ENCODE measurements around the gene CCDC177. TPM values are rescaled to one million over a fixed set of nuclear protein-coding genes. Genes with fewer than 3 reads are reported as not detected.

CCDC177 gene
- total and polyA plus RNA-seq, 7 experiments from 2014 or later = not detected

DNA sequence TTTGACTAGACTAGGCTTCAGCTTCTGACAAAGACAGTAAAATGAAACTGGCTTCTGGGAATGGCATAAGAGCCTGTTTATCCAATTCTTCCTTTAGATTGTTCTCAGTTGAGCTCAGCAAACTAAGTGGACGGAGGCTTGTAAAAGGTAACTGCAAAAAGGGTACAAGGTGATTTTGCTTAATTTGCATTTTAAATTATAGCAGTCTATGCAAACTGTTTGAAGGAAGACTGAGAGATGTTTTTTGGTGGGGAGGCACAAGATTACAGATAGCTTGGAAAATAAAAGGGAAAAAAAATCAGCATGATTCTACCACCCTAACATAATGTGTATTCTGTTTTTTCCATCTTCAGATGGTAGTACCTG lies 41.7 kb upstream of the CCDC177 start:
- no peak for DNase-seq
- Mint-ChIP-seq H3K4me1 (peaks cover 78 to 93% (median 92%) of the 10 kb centered on the region in 7 donors), H3K27me3 (no peaks in the 10 kb centered on the region), H3K36me3 (peaks cover 0 to 46% (median 0%) of the 10 kb centered on the region in 5 donors), H3K4me3 (peak overlapping the region; percentile 84 to 98 (median 93)), H3K9me3 (no peaks in the 10 kb centered on the region), H3K27ac (peak overlapping the region; percentile 95 to 99 (median 98))
- no peak for ATAC-seq
- no peaks in the 10 kb centered on the region for H3K36me3 ChIP-seq (ENCODE audit: control insufficient read depth in 2 of 3, insufficient read depth in 3 of 3, low read length in 3 of 3)
- H3K4me1 ChIP-seq (ENCODE audit: control insufficient read depth in 2 of 2, insufficient read depth in 2 of 2, low read length in 2 of 2) = peaks cover 74 to 88% of the 10 kb centered on the region in 2 donors
- peak overlapping the region; percentile 41 for H3K4me3 ChIP-seq (ENCODE audit: low read length)
- ChIA-PET CTCF (interaction anchor here (0.7 kb wide), 1 partner anchor 68 kb away, joined by 6 read pairs; no protein-coding TSS in a partner anchor), POLR2A (interaction anchor here (0.6 to 2.2 kb wide), 7 partner anchors 9 to 1305 kb away, joined by 3 to 13 read pairs (median 4); no protein-coding TSS in a partner anchor)
- H3K27ac ChIP-seq (ENCODE audit: low read depth, low read length) = peak overlapping the region; percentile 85
- H3K27me3 ChIP-seq (ENCODE audit: control insufficient read depth in 2 of 2, insufficient read depth in 2 of 2, low read length in 2 of 2) = no peaks in the 10 kb centered on the region
- intact Hi-C loops (cut with micrococcal nuclease) = loop anchor here in 1 of 2 donors (10.0 kb wide), 2 partner anchors 642 to 1038 kb away; partner anchors contain the start of gene ACTN1
- no peaks in the 10 kb centered on the region for H3K9me3 ChIP-seq (ENCODE audit: control insufficient read depth in 2 of 3, low read length in 3 of 3)

DNA sequence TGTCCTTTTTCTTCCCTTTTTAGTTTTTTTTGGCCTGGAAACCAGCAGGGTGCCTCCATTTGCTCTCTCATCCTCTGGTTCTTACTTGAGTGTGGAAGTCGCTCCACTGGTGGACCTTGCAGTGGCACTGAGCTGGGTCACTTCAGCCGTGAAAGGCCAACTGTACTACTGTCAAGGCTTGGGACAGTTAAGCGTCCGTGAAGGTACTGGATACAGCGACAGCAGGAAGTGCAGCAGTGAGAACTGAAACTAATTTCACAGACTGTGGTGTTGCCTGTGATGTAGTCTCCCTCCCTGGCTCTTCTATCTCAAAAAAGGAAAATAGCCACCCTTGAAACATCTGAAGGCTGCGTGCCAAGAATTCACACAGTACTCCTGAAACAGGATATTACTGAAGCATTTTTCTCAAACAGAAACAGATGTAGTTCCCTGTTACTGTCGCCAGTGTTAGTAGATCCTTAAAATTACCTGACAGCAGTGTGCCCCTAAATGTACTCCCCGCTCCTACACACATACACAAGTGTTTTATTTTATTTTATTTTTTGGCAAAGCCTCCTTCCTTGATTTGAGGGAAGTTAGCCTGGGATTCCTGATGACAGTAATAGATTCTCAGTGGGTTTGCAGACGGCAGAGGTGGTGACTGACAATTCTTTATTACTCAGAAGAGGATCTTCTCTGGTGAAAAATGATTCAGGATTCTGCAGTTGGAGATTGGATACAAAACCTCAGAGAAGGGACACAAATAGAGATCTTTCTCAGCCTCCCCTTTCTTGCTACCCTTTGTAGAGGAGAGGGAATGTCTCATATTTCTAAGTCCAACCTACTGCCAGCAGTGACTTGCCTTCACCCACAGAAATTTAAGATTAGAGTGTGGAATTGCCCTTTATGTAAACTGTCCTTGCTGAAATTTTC lies 41.1 kb upstream of the CCDC177 start:
- H3K9me3 ChIP-seq (ENCODE audit: control insufficient read depth in 2 of 3, low read length in 3 of 3) = no peaks in the 10 kb centered on the region
- Mint-ChIP-seq H3K4me3 (peak overlapping the region; percentile 84 to 98 (median 93)), H3K4me1 (peaks cover 72 to 91% (median 86%) of the 10 kb centered on the region in 7 donors), H3K9me3 (no peaks in the 10 kb centered on the region), H3K27me3 (no peaks in the 10 kb centered on the region), H3K36me3 (peaks cover 0 to 43% (median 0%) of the 10 kb centered on the region in 5 donors), H3K27ac (peak overlapping the region; percentile 95 to 99 (median 98))
- H3K36me3 ChIP-seq (ENCODE audit: control insufficient read depth in 2 of 3, insufficient read depth in 3 of 3, low read length in 3 of 3) = no peaks in the 10 kb centered on the region
- H3K27me3 ChIP-seq (ENCODE audit: control insufficient read depth in 2 of 2, insufficient read depth in 2 of 2, low read length in 2 of 2) = no peaks in the 10 kb centered on the region
- DNase-seq (peak in 7 of 9 donors; percentile 46 to 63 (median 59)), ATAC-seq (peak; percentile 41)
- H3K4me1 ChIP-seq (ENCODE audit: control insufficient read depth in 2 of 2, insufficient read depth in 2 of 2, low read length in 2 of 2) = peaks cover 72 to 85% of the 10 kb centered on the region in 2 donors
- intact Hi-C loops (cut with micrococcal nuclease) = loop anchor here (1.0 to 10.0 kb wide), 5 partner anchors 10 to 1039 kb away; partner anchors contain the start of gene ACTN1 (in 1 of the 2)
- H3K27ac ChIP-seq (ENCODE audit: low read depth, low read length) = peak overlapping the region; percentile 85
- POLR2A ChIA-PET = interaction anchor here (0.7 to 6.2 kb wide), 8 partner anchors 9 to 1305 kb away, joined by 3 to 62 read pairs (median 6); partner anchors contain the start of gene SRSF5
- CTCF ChIA-PET = interaction anchor here (0.7 to 1.2 kb wide), 2 partner anchors 25 to 69 kb away, joined by 5 to 6 read pairs; no protein-coding TSS in a partner anchor
- peak overlapping the region; percentile 41 for H3K4me3 ChIP-seq (ENCODE audit: low read length)

DNA sequence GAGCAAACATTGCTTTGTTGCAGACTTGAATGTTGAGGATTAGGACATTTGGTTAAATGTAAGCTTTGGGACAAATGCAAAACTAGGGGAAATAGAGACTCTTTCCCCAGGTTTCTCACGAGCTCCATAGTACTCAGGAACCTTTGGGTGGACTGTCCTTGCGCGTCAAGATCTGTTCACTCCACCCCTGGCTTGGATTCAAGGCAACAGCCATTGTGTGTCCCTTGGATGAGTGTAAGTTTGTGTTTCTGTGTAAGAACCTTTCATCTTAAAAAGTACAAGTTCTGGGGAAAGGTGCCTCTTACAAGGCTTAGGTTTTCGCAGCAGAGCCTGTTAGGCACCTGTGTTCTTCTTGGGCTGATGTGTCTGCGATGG lies 40.4 kb upstream of the CCDC177 start:
- peak in 1 of 9 donors; percentile 8 for DNase-seq
- Histone ChIP-seq H3K27me3 (ENCODE audit: control insufficient read depth in 2 of 2, insufficient read depth in 2 of 2, low read length in 2 of 2) (no peaks in the 10 kb centered on the region), H3K9me3 (ENCODE audit: control insufficient read depth in 2 of 3, low read length in 3 of 3) (no peaks in the 10 kb centered on the region), H3K36me3 (ENCODE audit: control insufficient read depth in 2 of 3, insufficient read depth in 3 of 3, low read length in 3 of 3) (no peaks in the 10 kb centered on the region), H3K27ac (ENCODE audit: low read depth, low read length) (peak overlapping the region; percentile 85), H3K4me1 (ENCODE audit: control insufficient read depth in 2 of 2, insufficient read depth in 2 of 2, low read length in 2 of 2) (peaks cover 71 to 84% of the 10 kb centered on the region in 2 donors), H3K4me3 (ENCODE audit: low read length) (peak overlapping the region; percentile 41)
- CTCF ChIA-PET = interaction anchor here (0.7 to 1.2 kb wide), 3 partner anchors 26 to 704 kb away, joined by 3 to 5 read pairs (median 3); no protein-coding TSS in a partner anchor
- peaks cover 71 to 91% (median 86%) of the 10 kb centered on the region in 7 donors for H3K4me1 Mint-ChIP-seq
- POLR2A ChIA-PET = interaction anchor here (0.7 to 6.2 kb wide), 8 partner anchors 9 to 152 kb away, joined by 3 to 62 read pairs (median 5); partner anchors contain the start of gene SRSF5
- ATAC-seq = no peak
- H3K9me3 Mint-ChIP-seq = no peaks in the 10 kb centered on the region
- intact Hi-C loops (cut with micrococcal nuclease) = loop anchor here (1.0 to 10.0 kb wide), 5 partner anchors 10 to 1040 kb away; partner anchors contain the start of gene ACTN1 (in 1 of the 2)
- peaks cover 0 to 39% (median 0%) of the 10 kb centered on the region in 5 donors for H3K36me3 Mint-ChIP-seq
- H3K27ac Mint-ChIP-seq = peak overlapping the region; percentile 95 to 99 (median 98)
- H3K27me3 Mint-ChIP-seq = no peaks in the 10 kb centered on the region
- H3K4me3 Mint-ChIP-seq = peak overlapping the region; percentile 84 to 98 (median 93)

DNA sequence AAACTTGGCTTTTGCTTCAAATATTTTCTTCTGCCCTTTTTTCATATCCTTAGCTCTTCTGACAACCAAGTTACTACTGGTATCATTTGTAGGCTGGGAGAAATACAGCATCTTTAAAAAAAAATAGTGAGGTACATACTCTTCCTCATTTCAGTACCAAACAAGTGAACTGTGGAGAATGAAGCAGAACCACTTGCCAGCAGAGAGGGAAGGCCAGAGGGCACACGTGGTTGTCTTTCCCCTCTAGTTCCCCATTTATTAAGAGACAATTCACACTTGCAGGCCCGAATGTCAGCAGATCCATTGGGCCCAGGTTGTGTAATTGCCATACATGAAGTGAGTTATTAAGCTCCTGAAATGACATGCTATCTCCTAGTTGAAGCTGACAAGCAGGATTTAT lies 39.9 kb upstream of the CCDC177 start:
- POLR2A ChIA-PET = interaction anchor here (0.7 to 6.2 kb wide), 9 partner anchors 9 to 153 kb away, joined by 3 to 62 read pairs (median 5); partner anchors contain the start of gene SRSF5
- H3K27ac ChIP-seq (ENCODE audit: low read depth, low read length) = peak overlapping the region; percentile 85
- Mint-ChIP-seq H3K27me3 (no peaks in the 10 kb centered on the region), H3K36me3 (peaks cover 0 to 36% (median 0%) of the 10 kb centered on the region in 5 donors), H3K4me1 (peaks cover 71 to 91% (median 85%) of the 10 kb centered on the region in 7 donors), H3K27ac (peak overlapping the region; percentile 95 to 99 (median 98)), H3K9me3 (no peaks in the 10 kb centered on the region), H3K4me3 (peak overlapping the region; percentile 84 to 98 (median 93))
- CTCF ChIA-PET = interaction anchor here (0.7 to 1.2 kb wide), 3 partner anchors 26 to 703 kb away, joined by 3 to 5 read pairs (median 3); no protein-coding TSS in a partner anchor
- H3K4me1 ChIP-seq (ENCODE audit: control insufficient read depth in 2 of 2, insufficient read depth in 2 of 2, low read length in 2 of 2) = peaks cover 66 to 84% of the 10 kb centered on the region in 2 donors
- H3K4me3 ChIP-seq (ENCODE audit: low read length) = peak overlapping the region; percentile 91
- H3K27me3 ChIP-seq (ENCODE audit: control insufficient read depth in 2 of 2, insufficient read depth in 2 of 2, low read length in 2 of 2) = no peaks in the 10 kb centered on the region
- ATAC-seq = peak; percentile 13
- no peak for DNase-seq
- intact Hi-C loops (cut with micrococcal nuclease) = loop anchor here (2.0 to 10.0 kb wide), 7 partner anchors 16 to 1797 kb away; partner anchors contain the start of genes ACTN1 (in 1 of the 2), ERH (in 1 of the 2), MAP3K9 (in 1 of the 2) and RAD51B (in 1 of the 2)
- no peaks in the 10 kb centered on the region for H3K36me3 ChIP-seq (ENCODE audit: control insufficient read depth in 2 of 3, insufficient read depth in 3 of 3, low read length in 3 of 3)
- no peaks in the 10 kb centered on the region for H3K9me3 ChIP-seq (ENCODE audit: control insufficient read depth in 2 of 3, low read length in 3 of 3)

DNA sequence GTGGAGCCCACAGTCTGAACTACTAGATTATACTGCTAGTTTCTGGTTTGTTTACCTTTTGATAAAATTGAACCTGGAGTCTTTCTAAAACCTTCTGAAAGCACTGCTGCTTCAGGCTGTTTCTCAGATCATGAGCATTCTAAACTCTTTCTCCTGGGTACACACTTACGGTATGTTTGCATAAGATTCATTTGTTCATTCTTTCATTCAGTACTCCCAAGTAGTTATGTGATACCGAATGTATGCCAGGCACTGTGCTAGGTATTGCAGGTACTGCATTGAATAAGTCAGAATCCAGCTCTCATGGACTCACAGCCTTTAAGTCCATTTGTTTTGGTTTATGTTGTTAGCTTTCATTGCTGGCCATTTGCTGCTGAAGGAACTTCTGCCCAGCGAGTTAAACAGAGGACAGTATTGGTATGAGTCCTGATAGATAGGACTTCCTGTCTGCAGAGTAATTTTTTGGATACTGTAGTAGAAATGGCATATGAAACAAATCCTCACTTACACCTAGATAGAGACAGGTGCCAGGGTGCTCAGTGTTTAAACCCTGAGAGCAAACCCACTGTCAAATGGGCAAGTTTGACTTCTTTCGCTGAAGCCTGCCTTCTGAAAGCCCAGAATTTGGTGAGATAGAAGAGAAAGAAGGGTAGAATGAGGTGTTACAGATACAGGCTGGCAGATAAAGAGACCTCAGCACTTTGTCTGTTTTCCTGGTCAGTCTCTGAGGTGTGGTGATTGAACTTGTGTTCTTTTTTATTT lies 38.8 kb upstream of the CCDC177 start:
- Histone ChIP-seq H3K36me3 (ENCODE audit: control insufficient read depth in 2 of 3, insufficient read depth in 3 of 3, low read length in 3 of 3) (no peaks in the 10 kb centered on the region), H3K4me3 (ENCODE audit: low read length) (peak overlapping the region; percentile 91), H3K27me3 (ENCODE audit: control insufficient read depth in 2 of 2, insufficient read depth in 2 of 2, low read length in 2 of 2) (no peaks in the 10 kb centered on the region), H3K4me1 (ENCODE audit: control insufficient read depth in 2 of 2, insufficient read depth in 2 of 2, low read length in 2 of 2) (peaks cover 59 to 75% of the 10 kb centered on the region in 2 donors), H3K9me3 (ENCODE audit: control insufficient read depth in 2 of 3, low read length in 3 of 3) (no peaks in the 10 kb centered on the region), H3K27ac (ENCODE audit: low read depth, low read length) (peak overlapping the region; percentile 85)
- H3K4me1 Mint-ChIP-seq = peaks cover 60 to 90% (median 81%) of the 10 kb centered on the region in 7 donors
- intact Hi-C loops (cut with micrococcal nuclease) = loop anchor here (1.0 to 10.0 kb wide), 9 partner anchors 17 to 1796 kb away; partner anchors contain the start of genes ACTN1 (in 1 of the 2), ERH (in 1 of the 2), MAP3K9 (in 1 of the 2) and RAD51B (in 1 of the 2)
- POLR2A ChIA-PET = interaction anchor here (0.6 to 6.2 kb wide), 9 partner anchors 11 to 1216 kb away, joined by 3 to 62 read pairs (median 4); partner anchors contain the start of gene SRSF5
- CTCF ChIA-PET = interaction anchor here (1.1 to 1.5 kb wide), 3 partner anchors 9 to 91 kb away, joined by 3 to 4 read pairs (median 4); no protein-coding TSS in a partner anchor
- H3K27me3 Mint-ChIP-seq = no peaks in the 10 kb centered on the region
- H3K4me3 Mint-ChIP-seq = peak overlapping the region; percentile 84 to 98 (median 93)
- peak overlapping the region; percentile 95 to 99 (median 98) for H3K27ac Mint-ChIP-seq
- H3K9me3 Mint-ChIP-seq = no peaks in the 10 kb centered on the region
- peak in 1 of 9 donors; percentile 11 for DNase-seq
- no peak for ATAC-seq
- peaks cover 0 to 26% (median 0%) of the 10 kb centered on the region in 5 donors for H3K36me3 Mint-ChIP-seq

Data from naive thymus-derived CD4-positive, alpha-beta T cell (primary cell).